IMR-90 (cell line): ENCODE results near the gene IZUMO2. TPM values are rescaled to one million over a fixed set of nuclear protein-coding genes. Genes with fewer than 3 reads are reported as not detected.

ENCODE experiments used
- ATAC-seq: fragments of 200-7000 bp; cut with Tn5 transposase; 2 replicates; pipeline ENCODE4 v1.9.1; 2020; ENCODE audit warnings: low read depth, mild to moderate bottlenecking, moderate library complexity
- BruUV-seq: library from RNA; stranded (reverse); fragments of 400-500 nt; replicated peaks from 2 replicates; lab custom pipeline; 2021; lab: Mats Ljungman, UMichigan
- CTCF ChIA-PET: fragments of 300-600 bp; formaldehyde crosslinking; extraction: SDS; loops from one replicate; lab custom pipeline; 2021; ENCODE audit warnings: antibody characterized with exemption; lab: Yijun Ruan, JAX
- POLR2A ChIA-PET: fragments of 300-600 bp; sonication (Branson Sonifier 250); formaldehyde crosslinking; loops from one replicate; lab custom pipeline; 2022; ENCODE audit warnings: antibody characterized with exemption; ENCODE audit not compliant: unreplicated experiment; lab: Charles Lee
- DNase-seq: peaks from one replicate; pipeline ENCODE4 v3.0.0; 2013
- H2AFZ ChIP-seq: replicated peaks from 2 replicates; pipeline ENCODE3; 2013; ENCODE audit warnings: low read length, mild to moderate bottlenecking; ENCODE audit not compliant: poor library complexity
- H2AK5ac ChIP-seq: 2 replicates; pipeline ENCODE4 v1.6.1; 2013; ENCODE audit warnings: low read depth, low read length, inconsistent platforms
- H2AK9ac ChIP-seq: replicated peaks from 2 replicates; pipeline ENCODE3; 2013; ENCODE audit warnings: mild to moderate bottlenecking, low read depth, low read length, moderate library complexity; ENCODE audit not compliant: poor library complexity
- H2BK120ac ChIP-seq: 2 replicates; pipeline ENCODE4 v1.6.1; 2013; ENCODE audit warnings: low read depth, low read length, inconsistent platforms
- H2BK15ac ChIP-seq: 3 replicates; pipeline ENCODE4 v1.6.1; 2013; ENCODE audit warnings: low read depth, low read length, inconsistent platforms
- H2BK20ac ChIP-seq: 2 replicates; pipeline ENCODE4 v1.6.1; 2013; ENCODE audit warnings: low read depth, mild to moderate bottlenecking, inconsistent platforms, low read length, moderate library complexity
- H2BK5ac ChIP-seq: 2 replicates; pipeline ENCODE4 v1.6.1; 2013; ENCODE audit warnings: mild to moderate bottlenecking, low read depth, low read length, inconsistent platforms; ENCODE audit not compliant: poor library complexity, severe bottlenecking
- H3K14ac ChIP-seq: replicated peaks from 2 replicates; pipeline ENCODE4 v1.6.1; 2013; ENCODE audit warnings: low read depth, low read length, inconsistent platforms
- H3K18ac ChIP-seq: 2 replicates; pipeline ENCODE4 v1.6.1; 2013; ENCODE audit warnings: low read depth, low read length, control low read depth
- H3K23ac ChIP-seq: 2 replicates; pipeline ENCODE4 v1.6.1; 2013; ENCODE audit warnings: low read depth, low read length, inconsistent platforms
- H3K27ac ChIP-seq: 2 replicates; pipeline ENCODE4 v1.5.1; 2013; ENCODE audit warnings: mild to moderate bottlenecking, control low read depth, low read length; ENCODE audit not compliant: insufficient read depth
- H3K27me3 ChIP-seq: 2 replicates; pipeline ENCODE4 v1.6.1; 2013; ENCODE audit warnings: low read length; ENCODE audit not compliant: control insufficient read depth, insufficient read depth
- H3K36me3 ChIP-seq: 2 replicates; pipeline ENCODE4 v1.6.1; 2013; ENCODE audit warnings: low read length, mixed read lengths; ENCODE audit not compliant: control insufficient read depth, insufficient read depth
- H3K4ac ChIP-seq: 2 replicates; pipeline ENCODE4 v1.6.1; 2013; ENCODE audit warnings: low read depth, low read length, inconsistent platforms
- H3K4me1 ChIP-seq: 2 replicates; pipeline ENCODE4 v1.6.1; 2013; ENCODE audit warnings: low read length, mixed read lengths; ENCODE audit not compliant: control insufficient read depth, insufficient read depth
- H3K4me2 ChIP-seq: 2 replicates; pipeline ENCODE4 v1.6.1; 2013; ENCODE audit warnings: low read depth, mild to moderate bottlenecking, control low read depth, low read length, moderate library complexity
- H3K4me3 ChIP-seq: 2 replicates; pipeline ENCODE4 v1.5.1; 2013; ENCODE audit warnings: low read depth, mild to moderate bottlenecking, control low read depth, low read length, moderate library complexity; ENCODE audit not compliant: insufficient read depth
- H3K56ac ChIP-seq: 2 replicates; pipeline ENCODE4 v1.6.1; 2013; ENCODE audit warnings: low read length, inconsistent platforms; ENCODE audit not compliant: insufficient read depth; ENCODE audit errors: extremely low read depth
- H3K79me1 ChIP-seq, 2 experiments: 2 replicates each; pipeline ENCODE4 v1.6.1; 2013; ENCODE audit warnings: low read length in 2 of 2, inconsistent platforms in 1 of 2, low read depth in 1 of 2
- H3K9ac ChIP-seq: 2 replicates; pipeline ENCODE4 v1.6.1; 2013; ENCODE audit warnings: low read depth, low read length, control low read depth
- H3K9me1 ChIP-seq: 2 replicates; pipeline ENCODE4 v1.6.1; 2013; ENCODE audit warnings: low read length, inconsistent platforms; ENCODE audit not compliant: insufficient read depth
- H3K9me3 ChIP-seq: 2 replicates; pipeline ENCODE4 v1.6.1; 2013; ENCODE audit warnings: low read length; ENCODE audit not compliant: control insufficient read depth, insufficient read depth
- H4K20me1 ChIP-seq: 2 replicates; pipeline ENCODE4 v1.6.1; 2013; ENCODE audit warnings: low read length, inconsistent platforms; ENCODE audit not compliant: insufficient read depth
- H4K5ac ChIP-seq: 2 replicates; pipeline ENCODE4 v1.6.1; 2013; ENCODE audit warnings: mild to moderate bottlenecking, low read depth, low read length, control low read depth
- H4K8ac ChIP-seq, 2 experiments: 2 replicates each; pipeline ENCODE4 v1.6.1; 2013; ENCODE audit warnings: low read depth in 2 of 2, low read length in 2 of 2, control low read depth in 1 of 2, inconsistent platforms in 1 of 2
- H4K91ac ChIP-seq: 2 replicates; pipeline ENCODE4 v1.6.1; 2013; ENCODE audit warnings: low read depth, low read length, inconsistent platforms; ENCODE audit not compliant: insufficient read depth
- CEBPB ChIP-seq: IDR thresholded peaks from 2 replicates; pipeline ENCODE4 v1.6.1; 2012; ENCODE audit warnings: low read depth, low read length, improper control_type of control experiment
- CHD1 ChIP-seq: IDR thresholded peaks from 2 replicates; pipeline ENCODE4 v1.6.1; 2012; ENCODE audit warnings: low read depth, low read length, improper control_type of control experiment
- CTCF ChIP-seq: conservative IDR thresholded peaks from 2 replicates; pipeline ENCODE4 v1.5.1; 2012; ENCODE audit warnings: mild to moderate bottlenecking, low read depth, low read length, improper control_type of control experiment
- ELK1 ChIP-seq: fragments of 150-350 bp; IDR thresholded peaks from 2 replicates; pipeline ENCODE4 v1.6.1; 2016; ENCODE audit warnings: low read depth, mild to moderate bottlenecking, low read length, moderate library complexity, borderline replicate concordance
- FOS ChIP-seq: fragments of 150-350 bp; IDR thresholded peaks from 2 replicates; pipeline ENCODE4 v1.6.1; 2016; ENCODE audit warnings: low read depth, low read length
- MAFK ChIP-seq: IDR thresholded peaks from 2 replicates; pipeline ENCODE4 v1.6.1; 2012; ENCODE audit warnings: low read depth, low read length, improper control_type of control experiment
- MAZ ChIP-seq: IDR thresholded peaks from 2 replicates; pipeline ENCODE4 v1.6.1; 2012; ENCODE audit warnings: low read depth, mild to moderate bottlenecking, low read length, improper control_type of control experiment, moderate library complexity, borderline replicate concordance
- MXI1 ChIP-seq: IDR thresholded peaks from 2 replicates; pipeline ENCODE4 v1.6.1; 2012; ENCODE audit warnings: low read depth, mild to moderate bottlenecking, low read length, moderate library complexity, borderline replicate concordance
- NFE2L2 ChIP-seq: fragments of 150-350 bp; IDR thresholded peaks from 2 replicates; pipeline ENCODE4 v1.6.1; 2016; ENCODE audit warnings: low read depth, mild to moderate bottlenecking, low read length
- RAD21 ChIP-seq: IDR thresholded peaks from 2 replicates; pipeline ENCODE4 v1.6.1; 2012; ENCODE audit warnings: low read length, improper control_type of control experiment
- RCOR1 ChIP-seq: IDR thresholded peaks from 2 replicates; pipeline ENCODE4 v1.6.1; 2012; ENCODE audit warnings: mild to moderate bottlenecking, low read length, improper control_type of control experiment; ENCODE audit not compliant: insufficient replicate concordance
- RFX5 ChIP-seq: IDR thresholded peaks from 2 replicates; pipeline ENCODE4 v1.8.0; 2012; ENCODE audit warnings: low read depth, mild to moderate bottlenecking, low read length, moderate library complexity
- SMC3 ChIP-seq: fragments of 150-350 bp; IDR thresholded peaks from 2 replicates; pipeline ENCODE4 v1.6.1; 2016; ENCODE audit warnings: low read depth, mild to moderate bottlenecking, antibody characterized with exemption, low read length, moderate library complexity
- USF2 ChIP-seq: fragments of 150-350 bp; IDR thresholded peaks from 2 replicates; pipeline ENCODE4 v1.6.1; 2017; ENCODE audit warnings: mild to moderate bottlenecking, antibody characterized with exemption, low read length, low read depth
- WGBS, 2 experiments: methylation state at CpG; one replicate each; pipeline versions ENCODE4 v1.1.5 to v1.1.7; 2013; ENCODE audit warnings: missing lambda C conversion rate in 2 of 2; ENCODE audit not compliant: insufficient read length in 1 of 2; ENCODE audit errors: extremely low coverage in 2 of 2; 5-methylcytosine and 5-hydroxymethylcytosine counted together
- dilution Hi-C: fragments of 300-500 bp; cut with HindIII; formaldehyde crosslinking; loops from one replicate; pipeline ENCODE4 v1.14.3; 2018; ENCODE audit warnings: low sequenced_read_pairs; ENCODE audit not compliant: unreplicated experiment
- in situ Hi-C: fragments of 300-500 bp; cut with MboI; formaldehyde crosslinking; loops from 3 replicates; pipeline ENCODE4 v1.14.3; 2019; ENCODE audit warnings: low sequenced_read_pairs, inconsistent platforms, mixed read lengths
- intact Hi-C: fragments of 100-400 bp; cut with micrococcal nuclease; formaldehyde crosslinking; loops from 2 replicates; pipeline ENCODE4 v1.10.0; 2022
- polyA plus RNA-seq, 3 experiments: library from polyadenylated mRNA; depleted of rRNA; stranded (reverse); fragments of >200 nt; gene quantifications; 2 replicates each; pipeline ENCODE4 v1.2.3, GENCODE V29; 2012; ENCODE audit warnings: low replicate concordance in 1 of 3
- total RNA-seq: library from RNA; depleted of rRNA; stranded (reverse); fragments of >200 nt; gene quantifications from 2 replicates; pipeline ENCODE4 v1.2.3, GENCODE V29; 2012

Gene IZUMO2
- total and polyA plus RNA-seq, 2 of the 4 experiments (the other 2 are of a cell fraction) = not detected

GRCh38 chr19:50159078-50159477 lies 4.0 kb downstream of the IZUMO2 start:
- Histone ChIP-seq H3K36me3 (no peaks in the 10 kb centered on the region), H2AK9ac (no peak overlapping the region), H2AK5ac (no peak overlapping the region), H3K9ac (no peak overlapping the region), H3K9me3 (peaks cover 9% of the 10 kb centered on the region), H3K79me1 (no peaks in the 10 kb centered on the region), H4K5ac (no peak overlapping the region), H2BK15ac (no peak overlapping the region), H3K27ac (no peak overlapping the region), H2BK120ac (no peak overlapping the region), H4K20me1 (no peaks in the 10 kb centered on the region), H2BK5ac (no peak overlapping the region), H3K27me3 (no peaks in the 10 kb centered on the region), H3K4ac (no peak overlapping the region), H3K18ac (no peak overlapping the region), H3K56ac (no peak overlapping the region), H3K4me2 (no peak overlapping the region), H2BK20ac (no peak overlapping the region), H3K4me3 (no peak overlapping the region), H4K8ac (no peak overlapping the region), H2AFZ (no peak overlapping the region), H4K91ac (no peak overlapping the region), H3K23ac (no peak overlapping the region), H3K9me1 (no peaks in the 10 kb centered on the region), H3K14ac (no peak overlapping the region), H3K4me1 (no peaks in the 10 kb centered on the region)
- no peak for TF ChIP-seq FOS
- TF ChIP-seq MAFK = no peak
- TF ChIP-seq MXI1 = no peak
- no peak for TF ChIP-seq RAD21
- TF ChIP-seq RCOR1 = no peak
- TF ChIP-seq ELK1 = no peak
- no peak for TF ChIP-seq CHD1
- no peak for TF ChIP-seq CTCF
- TF ChIP-seq RFX5 = no peak
- TF ChIP-seq NFE2L2 = no peak
- TF ChIP-seq SMC3 = no peak
- TF ChIP-seq MAZ = no peak
- no peak for TF ChIP-seq USF2
- no peak for TF ChIP-seq CEBPB
- DNase-seq (no peak), ATAC-seq (no peak)
- dilution Hi-C loops = no loop called here
- in situ Hi-C loops = no loop called here
- POLR2A ChIA-PET = no interaction called here
- intact Hi-C loops = no loop called here
- no TSS peak for BruUV-seq
- 49% methylated on average over 2 of the region's 2 CpGs; no CpG with 5 or more reads in 1 of the 2 experiments for WGBS, 2 experiments
- CTCF ChIA-PET = no interaction called here
